Omental fat pad (tissue), 4 donors: ENCODE results near the gene HOPX. TPM values are rescaled to one million over a fixed set of nuclear protein-coding genes. Genes with fewer than 3 reads are reported as not detected.
A peak's percentile ranks its signal among the peaks of the same experiment; 100 is the strongest.
"Not testable (repeated sequence)": the region's sequence is repeated elsewhere in the genome, so short reads cannot be mapped to it uniquely, and the experiment has no call there.

Source experiments
- ATAC-seq: fragments of 150-250 bp; one replicate; pipeline ENCODE4 v1.9.1; 2016; ENCODE audit warnings: mild to moderate bottlenecking, moderate library complexity; ENCODE audit not compliant: low FRiP score
- DNase-seq: peaks from one replicate; pipeline ENCODE4 v3.0.0-alpha.2; 2019; ENCODE audit warnings: low spot score
- total RNA-seq, 4 donors: library from RNA; depleted of rRNA; stranded (reverse); fragments of >200 nt; gene quantifications; one replicate each; pipeline ENCODE4 v1.1.0, GENCODE V29; 2016
- TF ChIP-seq, protein P1 (sequence below), 3 donors: fragments of 450-650 bp; IDR thresholded peaks; one replicate each; pipeline ENCODE4 v1.5.1; 2016 to 2017; ENCODE audit warnings: antibody characterized with exemption in 3 of 3, mild to moderate bottlenecking in 3 of 3, moderate library complexity in 2 of 3

The HOPX gene
- total RNA-seq, 4 donors from 2014 or later = 2.4 to 6.8 (median 4.1) TPM

DNA sequence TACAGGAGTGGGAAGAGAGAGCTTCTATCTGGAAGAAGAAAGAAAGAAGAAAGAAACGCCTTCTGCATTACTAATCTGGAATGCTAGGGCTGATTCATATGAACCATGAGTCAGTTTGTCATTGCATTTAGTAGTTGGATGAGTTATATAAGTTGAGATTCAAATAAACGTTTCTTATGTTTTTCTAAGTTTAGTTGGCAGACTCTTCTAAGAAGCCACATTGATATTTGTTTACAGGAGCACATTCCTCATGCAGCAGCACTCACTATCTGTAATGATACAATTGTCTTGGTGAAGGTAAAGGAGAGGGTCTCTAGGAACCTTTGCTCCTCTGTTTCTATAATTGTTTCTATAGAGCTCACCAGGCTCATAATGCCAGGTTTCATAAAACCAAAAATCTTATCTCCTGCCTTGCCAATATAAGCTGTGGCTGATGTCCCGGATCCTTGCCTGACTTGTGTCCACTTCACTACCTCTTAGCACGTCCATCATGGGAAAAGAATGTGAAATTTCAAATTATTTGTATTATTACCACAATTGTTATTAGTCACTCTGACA lies 39.5 kb downstream of the HOPX start:
- ATAC-seq (peak; percentile 89), DNase-seq (no peak)
- TF ChIP-seq, protein P1, sequence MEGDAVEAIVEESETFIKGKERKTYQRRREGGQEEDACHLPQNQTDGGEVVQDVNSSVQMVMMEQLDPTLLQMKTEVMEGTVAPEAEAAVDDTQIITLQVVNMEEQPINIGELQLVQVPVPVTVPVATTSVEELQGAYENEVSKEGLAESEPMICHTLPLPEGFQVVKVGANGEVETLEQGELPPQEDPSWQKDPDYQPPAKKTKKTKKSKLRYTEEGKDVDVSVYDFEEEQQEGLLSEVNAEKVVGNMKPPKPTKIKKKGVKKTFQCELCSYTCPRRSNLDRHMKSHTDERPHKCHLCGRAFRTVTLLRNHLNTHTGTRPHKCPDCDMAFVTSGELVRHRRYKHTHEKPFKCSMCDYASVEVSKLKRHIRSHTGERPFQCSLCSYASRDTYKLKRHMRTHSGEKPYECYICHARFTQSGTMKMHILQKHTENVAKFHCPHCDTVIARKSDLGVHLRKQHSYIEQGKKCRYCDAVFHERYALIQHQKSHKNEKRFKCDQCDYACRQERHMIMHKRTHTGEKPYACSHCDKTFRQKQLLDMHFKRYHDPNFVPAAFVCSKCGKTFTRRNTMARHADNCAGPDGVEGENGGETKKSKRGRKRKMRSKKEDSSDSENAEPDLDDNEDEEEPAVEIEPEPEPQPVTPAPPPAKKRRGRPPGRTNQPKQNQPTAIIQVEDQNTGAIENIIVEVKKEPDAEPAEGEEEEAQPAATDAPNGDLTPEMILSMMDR (IDR thresholded peaks at IDR 0.05) = no peak

DNA sequence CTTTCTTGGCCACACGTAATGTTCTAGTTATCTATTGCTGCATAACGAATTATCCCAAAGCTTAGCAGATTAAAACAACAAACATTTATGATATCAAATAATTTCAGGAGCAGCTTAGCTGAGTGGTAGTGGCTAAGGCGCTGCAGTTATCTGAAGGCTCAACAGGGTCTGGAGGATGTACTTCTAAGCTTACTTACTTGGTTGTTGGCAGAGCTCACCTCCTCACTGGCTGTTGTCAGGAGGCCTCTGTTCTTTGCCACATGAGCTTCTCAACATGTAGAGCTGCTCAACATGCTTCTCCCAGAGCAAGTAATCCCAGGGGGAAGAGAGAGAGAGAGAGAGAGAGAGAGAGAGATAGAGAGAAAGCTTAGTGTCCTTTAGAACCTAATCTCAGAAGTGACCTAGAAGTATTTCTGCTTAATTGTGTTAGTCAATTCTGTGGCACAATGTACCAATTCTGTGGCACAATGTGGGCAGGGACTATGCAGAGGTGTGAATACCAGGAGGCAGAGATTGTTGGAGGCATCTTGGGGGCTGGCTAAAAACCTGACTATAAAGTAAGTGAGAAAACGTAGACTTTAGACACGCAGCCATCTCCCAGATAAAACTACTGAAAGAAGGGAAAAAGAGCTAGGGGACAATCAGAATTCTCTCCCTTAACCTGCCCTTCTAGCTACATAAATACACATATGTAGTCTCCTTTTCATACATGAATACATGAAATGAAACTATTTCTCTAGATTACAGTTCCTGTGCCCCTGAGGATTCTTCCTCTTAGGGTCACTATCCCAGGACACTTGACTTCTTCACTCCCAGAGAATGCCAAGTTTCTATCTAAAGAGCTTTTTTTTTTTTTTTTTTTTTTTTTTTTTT lies 40.2 kb downstream of the HOPX start:
- no peak for ATAC-seq
- no peak for DNase-seq

DNA sequence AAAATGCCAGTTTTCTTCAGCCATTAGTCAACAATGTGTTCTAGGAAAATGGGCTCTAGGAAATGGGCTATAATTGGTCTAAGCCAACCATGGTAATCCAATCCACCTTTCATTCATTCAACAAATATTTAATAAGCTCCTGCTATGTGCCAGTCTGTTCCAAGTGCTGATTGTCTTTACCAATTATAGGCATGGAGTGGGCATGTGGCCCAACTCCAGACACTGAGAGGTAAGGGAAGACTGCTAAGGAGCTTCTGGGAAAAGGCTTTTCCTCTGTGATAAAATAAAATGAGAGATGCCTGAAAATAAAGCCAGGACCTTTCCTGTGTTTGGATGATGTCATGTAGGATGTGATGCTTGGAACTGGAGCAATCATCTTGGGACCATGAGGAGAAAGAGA lies 43.3 kb downstream of the HOPX start:
- TF ChIP-seq, protein P1 (IDR thresholded peaks at IDR 0.05) = no peak
- no peak for ATAC-seq
- DNase-seq = no peak

More for the DNA sequence above, 40.2 kb downstream of the HOPX start:
- TF ChIP-seq, protein P1 (IDR thresholded peaks at IDR 0.05) = no peak

DNA sequence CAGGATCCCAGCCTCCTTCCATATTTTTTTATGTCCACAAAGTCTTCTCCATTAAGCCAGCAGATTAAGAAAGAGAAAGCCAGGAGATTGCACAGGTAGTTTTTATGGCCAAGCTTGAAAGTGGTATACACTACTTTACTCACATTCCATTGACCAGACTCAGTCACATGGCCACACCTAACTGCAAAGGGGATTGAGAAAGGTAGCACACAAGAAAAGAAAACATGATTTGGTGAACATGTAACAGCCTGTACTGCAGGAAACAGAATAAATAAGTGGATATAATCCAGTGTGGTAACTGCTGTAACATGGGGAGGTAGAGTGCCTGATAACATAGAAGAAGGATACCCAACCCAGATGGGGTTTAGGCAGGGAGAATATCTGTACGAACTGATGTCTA lies 43.9 kb downstream of the HOPX start:
- ATAC-seq (no peak), DNase-seq (no peak)
- TF ChIP-seq, protein P1 (IDR thresholded peaks at IDR 0.05) = no peak

DNA sequence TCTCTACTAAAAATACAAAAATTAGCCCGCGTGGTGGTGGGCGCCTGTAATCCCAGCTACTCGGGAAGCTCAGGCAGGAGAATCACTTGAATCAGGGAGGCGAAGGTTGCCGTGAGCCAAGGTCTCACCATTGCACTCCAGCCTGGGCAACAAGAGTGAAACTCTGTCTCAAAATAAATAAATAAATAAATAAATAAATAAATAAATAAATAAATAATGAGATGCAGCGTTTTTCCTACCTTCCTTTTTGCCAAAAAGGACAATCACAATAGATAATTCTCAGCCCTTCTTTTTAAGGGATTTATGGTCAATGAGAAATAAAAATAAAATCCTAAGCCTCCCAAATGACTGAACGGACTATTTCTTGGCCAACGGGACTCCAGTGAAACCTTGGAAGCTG lies 46.1 kb downstream of the HOPX start:
- not testable (repeated sequence) for ATAC-seq

DNA sequence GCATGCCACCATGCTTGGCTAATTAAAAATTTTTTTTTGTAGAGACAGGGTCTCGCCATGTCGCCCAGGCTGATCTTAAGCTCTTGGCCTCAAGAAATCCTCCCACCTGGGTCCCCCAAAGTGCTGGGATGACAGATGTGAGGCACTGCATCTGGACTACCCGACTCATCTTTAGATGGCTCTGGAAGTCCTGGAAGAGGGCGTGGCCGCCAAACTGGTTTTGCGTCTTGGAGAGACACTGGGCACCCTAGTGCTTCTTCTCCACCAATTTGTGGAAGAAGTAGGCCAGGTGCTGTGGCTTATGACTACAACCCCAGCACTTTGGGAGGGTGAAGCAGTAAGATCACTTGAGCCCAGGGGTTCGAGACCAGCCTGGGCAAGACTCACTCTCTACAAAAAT lies 47.6 kb downstream of the HOPX start:
- no peak for ATAC-seq
- TF ChIP-seq, protein P1 (IDR thresholded peaks at IDR 0.05) = no peak
- no peak for DNase-seq

More for the DNA sequence above, 46.1 kb downstream of the HOPX start:
- not testable (repeated sequence) for DNase-seq

DNA sequence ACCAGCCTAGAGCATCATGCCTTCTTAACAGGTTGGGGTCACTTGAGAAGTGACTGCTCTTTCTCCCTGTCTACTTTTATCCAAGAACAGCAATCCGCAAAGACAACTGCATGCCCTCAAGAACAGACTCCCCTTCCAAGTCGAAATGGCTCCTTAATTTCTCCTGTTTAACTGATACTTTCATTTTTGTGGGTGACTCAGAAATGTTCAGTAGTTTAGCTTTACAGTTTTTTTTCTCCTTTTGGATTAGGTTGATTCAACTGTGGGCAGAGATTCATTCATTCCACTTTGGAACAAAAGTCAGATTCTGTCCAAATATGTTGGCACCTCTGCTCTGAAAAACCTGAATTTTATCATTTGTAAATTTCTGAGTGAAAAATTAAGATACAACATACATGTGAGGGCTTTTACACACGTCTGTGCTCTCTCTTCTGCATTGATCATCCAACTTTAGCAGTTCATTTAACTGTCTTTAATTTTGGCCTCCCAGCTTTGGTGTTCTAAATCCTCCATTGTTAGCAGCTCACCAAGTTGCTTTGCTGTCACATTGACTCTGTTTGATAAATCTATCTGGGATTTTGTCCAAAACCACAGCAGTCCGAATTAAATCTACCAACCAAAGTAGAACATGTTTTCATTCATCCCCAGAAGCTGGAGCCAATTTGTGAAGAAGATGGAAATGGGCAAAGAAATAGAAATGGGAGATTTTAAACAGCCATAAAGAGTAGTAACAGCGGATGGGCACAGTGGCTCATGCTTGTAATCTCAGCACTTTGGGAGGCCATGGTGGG lies 50.0 kb downstream of the HOPX start:
- ATAC-seq (no peak), DNase-seq (no peak)
- TF ChIP-seq, protein P1 (IDR thresholded peaks at IDR 0.05) = no peak
